ENCODE measurements around the gene GSG1.

Gene GSG1

DNA sequence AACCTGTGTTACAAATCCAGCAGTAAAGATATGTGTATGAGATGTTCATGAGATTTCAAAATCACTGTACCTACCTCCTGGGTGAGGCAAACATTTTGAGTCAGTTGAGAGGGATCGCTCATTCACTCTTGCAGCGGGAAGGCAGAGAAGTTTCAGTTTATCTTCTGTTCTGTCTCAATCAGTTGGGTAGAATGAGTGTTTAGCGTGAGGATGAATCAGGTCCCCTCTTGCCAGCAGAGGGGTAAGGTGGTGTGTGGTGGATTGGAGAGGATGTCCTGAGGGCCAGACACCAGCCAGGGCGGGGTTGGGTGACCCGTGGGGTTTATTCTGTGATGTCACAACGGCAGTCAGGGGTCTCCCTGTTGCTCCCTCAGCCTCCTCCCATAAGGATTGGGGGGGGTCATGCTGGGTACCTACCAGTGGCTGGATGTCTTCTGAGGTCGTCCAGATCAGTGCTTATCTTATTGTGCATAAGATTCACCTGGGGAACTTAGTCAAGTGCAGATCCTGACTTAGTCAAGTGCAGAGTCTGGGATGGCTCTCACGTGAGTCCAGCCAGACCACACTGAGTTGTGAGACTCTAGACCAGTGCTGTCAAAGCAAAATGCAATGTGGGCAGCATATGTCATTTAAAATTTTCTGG is at the start of gene GSG1:
Gene GSG1 (minus strand): TSS at position 277 of the 643 bp plus-strand sequence. CDS start 155 bp downstream, at position 122.
- Mint-ChIP-seq H3K4me3 (peak within 1 kb of the TSS; percentile 81), H3K4me1 (peaks cover 34% of the 10 kb centered on the region)
- no peak for ATAC-seq (replicated peaks; ENCODE audit: extremely low read depth, poor library complexity, severe bottlenecking)

DNA sequence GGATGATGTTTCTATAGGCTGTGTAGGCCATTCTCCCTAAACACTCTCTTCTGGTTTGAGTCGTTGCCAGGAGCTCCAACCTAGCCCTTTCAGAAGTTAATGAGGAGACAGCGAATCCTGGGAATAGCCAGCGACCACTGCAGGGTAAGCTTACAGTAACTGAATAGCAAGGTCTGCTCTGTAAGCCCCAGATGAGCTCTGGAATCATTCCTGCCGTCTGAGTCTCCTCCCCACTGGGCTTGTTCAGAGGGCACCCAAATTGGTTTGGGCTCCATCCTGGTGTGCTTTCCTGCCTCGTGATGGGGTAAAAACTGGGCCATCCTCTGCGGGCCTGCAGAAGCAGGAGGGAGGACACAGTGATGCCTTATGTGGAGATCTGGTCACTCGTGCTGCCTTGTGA is 49.7 kb upstream of the GSG1 start:
- H3K27me3 Mint-ChIP-seq, result peaks cover 41% of the 10 kb centered on the region
- no peaks in the 10 kb centered on the region for H3K9me3 Mint-ChIP-seq
- H3K27ac Mint-ChIP-seq (ENCODE audit: low read depth), result no peak overlapping the region
- no peak for DNase-seq (ENCODE audit: low spot score in 2 of 2)
- H3K4me1 Mint-ChIP-seq, result no peaks in the 10 kb centered on the region
- no peak for ATAC-seq (replicated peaks; ENCODE audit: extremely low read depth, poor library complexity, severe bottlenecking)
- H3K36me3 Mint-ChIP-seq (ENCODE audit: insufficient read depth), result no peaks in the 10 kb centered on the region
- H3K4me3 Mint-ChIP-seq, result no peak overlapping the region

More for the DNA sequence above, at the start of gene GSG1:
- Mint-ChIP-seq H3K27me3 (peaks cover 4% of the 10 kb centered on the region), H3K36me3 (ENCODE audit: insufficient read depth) (peaks cover 20% of the 10 kb centered on the region), H3K27ac (ENCODE audit: low read depth) (peak within 1 kb of the TSS; percentile 95), H3K9me3 (no peaks in the 10 kb centered on the region)
- DNase-seq (ENCODE audit: low spot score in 2 of 2), result no peak

DNA sequence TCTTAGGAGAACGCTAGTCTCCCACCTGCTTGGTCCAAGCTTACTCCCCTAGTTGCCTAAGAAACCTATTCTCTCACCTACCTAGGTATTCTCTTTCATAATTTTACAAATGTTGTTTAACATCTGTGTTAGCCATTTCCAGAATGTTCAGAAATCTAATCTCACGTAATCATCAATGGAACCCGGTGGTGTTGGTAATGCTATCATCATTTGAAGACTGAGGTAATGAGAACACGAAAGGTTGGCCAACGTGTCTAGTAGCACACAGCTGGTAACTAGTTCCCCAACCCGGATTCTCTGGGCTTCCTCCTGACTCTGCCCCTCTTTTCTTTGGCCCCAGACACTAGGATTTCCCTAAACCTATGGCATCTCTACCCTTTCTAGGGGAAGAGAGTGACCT is 49.3 kb upstream of the GSG1 start:
- peaks cover 37% of the 10 kb centered on the region for H3K27me3 Mint-ChIP-seq

DNA sequence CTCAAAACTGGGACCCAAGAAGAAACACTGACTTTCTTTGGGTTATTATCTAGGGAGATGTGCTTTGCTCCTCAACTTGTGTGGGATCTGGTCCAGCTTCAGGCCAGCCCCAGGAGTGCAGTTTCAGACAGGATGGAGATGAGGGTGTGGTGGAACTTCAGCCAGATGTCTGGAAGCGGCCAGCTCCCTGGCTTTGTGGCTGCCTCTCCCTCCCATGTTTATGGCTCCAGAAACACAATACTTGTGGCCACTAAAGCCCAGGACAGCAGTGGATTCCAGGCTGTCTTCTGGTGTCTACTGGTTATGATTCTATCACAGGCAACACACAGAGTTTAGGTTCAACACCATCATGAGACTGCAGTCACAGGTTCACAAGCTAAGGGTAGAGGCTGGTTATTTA is 48.8 kb upstream of the GSG1 start:
- DNase-seq (ENCODE audit: low spot score in 2 of 2) (no peak), ATAC-seq (replicated peaks; ENCODE audit: extremely low read depth, poor library complexity, severe bottlenecking) (no peak)
- Mint-ChIP-seq H3K4me3 (no peak overlapping the region), H3K27ac (ENCODE audit: low read depth) (no peak overlapping the region), H3K4me1 (no peaks in the 10 kb centered on the region), H3K36me3 (ENCODE audit: insufficient read depth) (no peaks in the 10 kb centered on the region), H3K9me3 (no peaks in the 10 kb centered on the region), H3K27me3 (peaks cover 32% of the 10 kb centered on the region)

More for the DNA sequence above, 49.3 kb upstream of the GSG1 start:
- DNase-seq (ENCODE audit: low spot score in 2 of 2) (no peak), ATAC-seq (replicated peaks; ENCODE audit: extremely low read depth, poor library complexity, severe bottlenecking) (no peak)
- no peak overlapping the region for H3K4me3 Mint-ChIP-seq
- H3K4me1 Mint-ChIP-seq, result no peaks in the 10 kb centered on the region
- no peak overlapping the region for H3K27ac Mint-ChIP-seq (ENCODE audit: low read depth)
- H3K9me3 Mint-ChIP-seq, result no peaks in the 10 kb centered on the region
- H3K36me3 Mint-ChIP-seq (ENCODE audit: insufficient read depth), result no peaks in the 10 kb centered on the region

DNA sequence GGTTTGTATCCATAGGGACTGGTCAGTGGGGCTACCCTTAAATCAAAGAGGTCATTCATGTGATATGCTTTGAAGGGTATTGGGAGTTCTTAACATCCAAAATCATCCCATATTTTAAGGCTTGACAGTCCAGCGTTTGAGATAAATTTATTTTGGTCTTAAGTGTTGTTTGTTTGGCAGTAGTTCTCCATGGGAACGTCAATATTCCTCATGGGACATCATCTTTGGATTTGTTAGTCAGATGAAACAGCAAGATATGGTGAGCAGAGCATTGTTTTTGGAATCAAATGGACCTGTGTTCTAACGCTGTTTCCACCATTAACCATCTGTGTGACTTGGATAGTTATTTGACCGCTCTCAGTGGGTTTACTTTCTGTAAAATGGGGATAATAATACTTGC is 45.9 kb upstream of the GSG1 start:
- Mint-ChIP-seq H3K36me3 (ENCODE audit: insufficient read depth) (no peaks in the 10 kb centered on the region), H3K4me1 (peaks cover 5% of the 10 kb centered on the region), H3K27ac (ENCODE audit: low read depth) (no peak overlapping the region), H3K27me3 (peaks cover 24% of the 10 kb centered on the region), H3K9me3 (no peaks in the 10 kb centered on the region), H3K4me3 (no peak overlapping the region)
- DNase-seq (ENCODE audit: low spot score in 2 of 2) (no peak), ATAC-seq (replicated peaks; ENCODE audit: extremely low read depth, poor library complexity, severe bottlenecking) (no peak)

DNA sequence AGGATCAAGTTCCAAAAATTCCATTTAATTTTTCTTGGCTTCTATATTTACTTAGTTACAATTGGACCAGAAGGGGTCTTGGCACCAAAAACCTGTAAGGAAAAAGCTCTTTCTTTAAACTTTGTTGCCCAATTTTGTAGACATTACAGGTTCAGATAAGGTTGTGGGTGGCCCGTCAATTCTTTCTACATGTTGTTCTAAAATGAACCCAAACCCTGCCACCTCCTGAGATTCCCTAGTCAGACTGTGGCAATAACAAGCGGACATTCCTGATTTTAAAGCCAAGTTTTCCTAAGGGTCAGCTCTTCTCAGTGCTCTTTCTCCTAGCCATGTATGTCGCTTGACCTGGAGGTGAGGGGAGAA is 45.0 kb upstream of the GSG1 start:
- no peak for DNase-seq (ENCODE audit: low spot score in 2 of 2)
- Mint-ChIP-seq H3K36me3 (ENCODE audit: insufficient read depth) (no peaks in the 10 kb centered on the region), H3K4me1 (peaks cover 10% of the 10 kb centered on the region), H3K27me3 (peaks cover 24% of the 10 kb centered on the region), H3K27ac (ENCODE audit: low read depth) (no peak overlapping the region), H3K9me3 (no peaks in the 10 kb centered on the region), H3K4me3 (no peak overlapping the region)
- no peak for ATAC-seq (replicated peaks; ENCODE audit: extremely low read depth, poor library complexity, severe bottlenecking)

DNA sequence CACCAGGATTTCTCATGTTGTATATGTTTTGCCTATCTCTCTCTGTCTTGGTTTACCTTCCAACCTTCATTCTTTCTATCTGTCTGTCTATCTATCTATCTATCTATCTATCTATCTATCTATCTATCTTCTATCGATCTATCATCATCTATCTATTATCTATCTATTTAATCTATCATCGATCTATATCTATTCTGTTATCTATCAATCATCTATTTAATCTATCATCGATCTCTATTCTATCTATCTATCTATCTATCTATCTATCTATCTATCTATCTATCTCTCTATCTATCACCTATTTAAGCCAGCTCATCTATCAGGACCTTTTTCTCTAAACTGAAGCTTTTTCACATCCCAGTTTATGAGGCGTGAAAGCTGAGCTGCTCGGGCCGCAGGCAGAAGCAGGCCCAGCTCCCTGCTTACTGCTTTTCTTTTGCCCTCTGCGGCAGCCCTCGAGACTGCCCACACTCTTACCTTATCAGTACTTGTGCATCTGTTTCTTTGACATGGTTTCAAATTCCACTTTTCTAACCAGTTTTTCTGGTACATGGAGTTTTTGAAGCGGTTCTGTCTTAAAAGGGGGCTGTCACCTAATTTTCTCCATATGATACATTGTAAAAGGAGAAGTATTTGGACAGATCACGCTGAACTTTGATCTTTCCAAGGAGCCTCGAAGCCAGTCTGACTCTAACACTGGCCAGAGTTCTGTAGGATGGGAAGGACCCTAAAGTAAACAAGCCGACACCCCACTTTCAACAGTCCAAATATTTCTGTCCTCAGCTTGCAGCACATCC is 44.4 kb upstream of the GSG1 start:
- Mint-ChIP-seq H3K27ac (ENCODE audit: low read depth) (no peak overlapping the region), H3K4me1 (peaks cover 10% of the 10 kb centered on the region), H3K36me3 (ENCODE audit: insufficient read depth) (no peaks in the 10 kb centered on the region), H3K27me3 (peaks cover 24% of the 10 kb centered on the region), H3K4me3 (no peak overlapping the region), H3K9me3 (no peaks in the 10 kb centered on the region)
- DNase-seq (ENCODE audit: low spot score in 2 of 2) (no peak), ATAC-seq (replicated peaks; ENCODE audit: extremely low read depth, poor library complexity, severe bottlenecking) (no peak)

DNA sequence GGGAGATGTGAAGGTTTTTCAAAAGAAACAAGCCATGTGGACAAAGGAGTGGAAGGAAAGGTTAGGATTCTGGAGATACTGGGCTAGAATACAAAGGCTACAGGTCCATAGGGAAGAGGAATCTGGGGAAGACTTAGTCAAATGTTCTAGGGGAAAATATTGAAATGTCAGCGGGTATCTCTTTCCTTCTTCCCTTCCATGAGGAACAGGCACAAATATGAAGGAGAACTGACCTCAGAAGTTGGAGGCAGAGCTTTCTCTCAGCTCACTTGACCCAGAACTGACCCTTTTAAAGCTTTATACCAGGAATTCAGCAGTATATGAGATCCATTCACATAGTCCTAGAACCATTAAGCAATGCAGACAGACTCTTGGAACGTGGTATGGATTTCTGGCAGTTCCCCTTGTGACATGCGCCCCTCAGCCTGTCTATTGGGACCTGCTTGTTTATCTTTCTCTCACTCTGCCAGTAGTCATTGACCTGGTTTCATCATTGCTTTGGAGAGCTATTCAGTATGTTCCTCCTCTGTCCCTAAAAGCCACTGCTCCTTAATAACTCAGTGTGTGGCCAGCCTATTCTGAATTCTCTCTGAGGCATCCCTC is 43.0 kb upstream of the GSG1 start:
- Mint-ChIP-seq H3K36me3 (ENCODE audit: insufficient read depth) (no peaks in the 10 kb centered on the region), H3K27me3 (peaks cover 22% of the 10 kb centered on the region), H3K27ac (ENCODE audit: low read depth) (no peak overlapping the region), H3K9me3 (no peaks in the 10 kb centered on the region), H3K4me1 (peaks cover 10% of the 10 kb centered on the region), H3K4me3 (no peak overlapping the region)
- ATAC-seq (replicated peaks; ENCODE audit: extremely low read depth, poor library complexity, severe bottlenecking) (no peak), DNase-seq (ENCODE audit: low spot score in 2 of 2) (no peak)

DNA sequence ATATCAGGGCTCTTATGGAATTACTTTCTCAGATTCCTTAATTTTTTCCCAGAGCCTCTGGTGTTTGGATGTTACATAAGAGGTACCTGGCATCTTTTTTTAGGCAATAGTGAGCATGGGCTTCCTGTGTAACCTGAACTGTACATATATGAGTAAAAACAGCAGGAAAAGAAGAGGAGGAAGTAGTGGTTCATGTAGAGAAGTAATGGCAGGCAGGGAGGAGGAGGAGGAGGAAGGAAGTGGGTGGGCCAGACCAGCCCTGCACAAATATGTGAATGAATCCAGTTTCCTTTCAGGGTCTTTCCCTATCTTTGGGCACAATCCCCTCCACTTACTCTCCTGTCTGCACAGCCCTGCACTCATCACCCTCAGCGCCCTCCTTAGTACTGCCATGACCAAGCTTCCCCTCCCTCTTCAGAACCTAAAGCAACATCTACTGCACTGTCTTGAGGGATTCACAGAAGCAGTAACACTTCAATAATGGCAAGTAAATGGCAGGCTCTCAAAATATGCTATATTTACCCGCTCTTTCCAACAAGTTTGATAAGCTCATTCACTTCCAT is 40.9 kb upstream of the GSG1 start:
- H3K36me3 Mint-ChIP-seq (ENCODE audit: insufficient read depth), result no peaks in the 10 kb centered on the region
- H3K27ac Mint-ChIP-seq (ENCODE audit: low read depth), result no peak overlapping the region
- peaks cover under 1% of the 10 kb centered on the region for H3K27me3 Mint-ChIP-seq
- DNase-seq (ENCODE audit: low spot score in 2 of 2) (no peak), ATAC-seq (replicated peaks; ENCODE audit: extremely low read depth, poor library complexity, severe bottlenecking) (no peak)
- H3K4me3 Mint-ChIP-seq, result no peak overlapping the region
- H3K4me1 Mint-ChIP-seq, result peaks cover 10% of the 10 kb centered on the region
- no peaks in the 10 kb centered on the region for H3K9me3 Mint-ChIP-seq

DNA sequence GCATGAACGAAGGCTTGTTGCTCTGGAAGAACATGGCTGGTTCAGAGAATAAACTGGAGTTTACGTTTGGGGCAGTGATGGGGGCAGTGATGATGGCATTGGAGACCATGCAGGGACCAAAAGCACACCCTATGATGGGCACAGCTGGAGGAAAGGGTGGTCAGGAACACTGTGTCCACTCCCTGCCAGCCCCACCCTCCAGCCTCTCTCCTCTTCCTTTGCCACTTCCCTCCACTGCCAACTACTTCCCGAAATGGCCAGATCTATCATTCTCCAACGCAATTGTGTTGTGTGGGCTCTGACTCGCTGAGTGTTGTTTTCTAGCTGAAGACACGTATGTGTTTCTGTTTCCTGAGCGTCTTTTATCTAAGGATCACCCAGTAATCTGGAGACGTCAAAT is 39.3 kb upstream of the GSG1 start:
- H3K9me3 Mint-ChIP-seq, result no peaks in the 10 kb centered on the region

DNA sequence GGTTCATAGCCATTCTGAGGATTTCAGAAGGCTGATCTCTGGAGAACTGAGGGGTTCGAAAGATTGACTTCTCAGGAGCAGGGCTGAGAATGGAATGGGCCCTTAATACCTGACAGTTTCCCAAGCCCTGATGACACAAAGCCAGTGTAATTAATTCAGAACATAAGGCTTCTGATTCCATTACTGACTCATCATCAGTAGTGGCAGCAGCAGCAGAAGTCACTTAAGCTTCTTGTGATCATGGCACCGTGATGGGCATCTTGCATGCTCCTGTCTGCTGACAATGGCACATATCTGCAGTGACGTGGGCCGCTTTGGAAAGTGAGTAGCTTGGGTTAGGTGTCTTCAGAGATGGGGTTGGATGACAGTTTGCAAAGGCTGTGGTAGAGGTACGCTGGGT is 38.2 kb upstream of the GSG1 start:
- H3K27ac Mint-ChIP-seq (ENCODE audit: low read depth), result no peak overlapping the region
- no peaks in the 10 kb centered on the region for H3K27me3 Mint-ChIP-seq

More for the DNA sequence above, 39.3 kb upstream of the GSG1 start:
- Mint-ChIP-seq H3K36me3 (ENCODE audit: insufficient read depth) (no peaks in the 10 kb centered on the region), H3K27me3 (no peaks in the 10 kb centered on the region), H3K4me1 (peaks cover 10% of the 10 kb centered on the region), H3K27ac (ENCODE audit: low read depth) (no peak overlapping the region), H3K4me3 (no peak overlapping the region)
- DNase-seq (ENCODE audit: low spot score in 2 of 2) (no peak), ATAC-seq (replicated peaks; ENCODE audit: extremely low read depth, poor library complexity, severe bottlenecking) (no peak)

DNA sequence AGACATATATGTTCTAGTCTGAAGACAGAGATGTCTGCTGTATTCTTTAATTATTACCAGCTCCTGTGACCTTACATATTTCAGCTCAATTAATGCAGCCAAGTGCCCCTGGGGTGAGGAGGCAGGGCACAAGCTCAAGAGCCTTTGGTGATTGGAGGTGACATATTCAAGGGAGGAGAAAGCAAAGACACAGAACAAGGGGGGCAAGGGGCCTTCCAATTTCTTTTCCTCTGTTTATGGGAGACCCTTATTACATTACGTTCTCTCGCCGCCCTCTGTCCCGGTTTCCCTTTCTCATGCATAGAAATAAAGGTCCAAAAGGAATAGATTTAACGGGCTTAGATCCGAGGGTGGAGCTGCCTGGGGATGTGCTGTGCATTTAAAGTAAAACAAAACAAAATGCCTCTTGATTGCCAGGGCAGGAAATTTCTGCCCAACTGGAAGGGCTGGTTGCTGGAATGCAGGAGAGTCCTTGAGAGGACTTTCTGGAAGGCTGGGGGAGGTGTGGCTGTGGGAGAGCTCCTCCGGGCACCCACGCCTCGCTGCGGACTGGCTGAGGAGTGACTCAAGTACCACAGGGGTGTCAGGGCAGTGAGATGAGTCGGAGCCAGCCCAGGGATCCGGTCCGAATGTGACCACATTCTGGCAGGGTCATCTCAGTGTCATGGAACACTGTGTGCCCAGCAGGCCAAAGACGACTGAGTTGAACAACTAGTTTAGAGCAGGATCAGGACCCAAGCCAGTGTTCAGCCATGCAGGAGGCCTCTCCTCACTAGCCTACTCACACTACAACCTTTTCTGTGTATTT is 32.1 kb upstream of the GSG1 start:
- H3K36me3 Mint-ChIP-seq (ENCODE audit: insufficient read depth), result no peaks in the 10 kb centered on the region
- H3K27ac Mint-ChIP-seq (ENCODE audit: low read depth), result no peak overlapping the region
- no peaks in the 10 kb centered on the region for H3K4me1 Mint-ChIP-seq
- H3K27me3 Mint-ChIP-seq, result peaks cover 36% of the 10 kb centered on the region
- H3K9me3 Mint-ChIP-seq, result no peaks in the 10 kb centered on the region
- DNase-seq (ENCODE audit: low spot score in 2 of 2), result no peak
- H3K4me3 Mint-ChIP-seq, result no peak overlapping the region
- ATAC-seq (replicated peaks; ENCODE audit: extremely low read depth, poor library complexity, severe bottlenecking), result no peak

More for the DNA sequence above, 38.2 kb upstream of the GSG1 start:
- Mint-ChIP-seq H3K9me3 (no peaks in the 10 kb centered on the region), H3K4me3 (no peak overlapping the region), H3K36me3 (ENCODE audit: insufficient read depth) (no peaks in the 10 kb centered on the region), H3K4me1 (peaks cover 10% of the 10 kb centered on the region)
- no peak for DNase-seq (ENCODE audit: low spot score in 2 of 2)
- ATAC-seq (replicated peaks; ENCODE audit: extremely low read depth, poor library complexity, severe bottlenecking), result no peak
